ENCODE measurements around the gene EPHB4. TPM values are rescaled to one million over a fixed set of nuclear protein-coding genes. Genes with fewer than 3 reads are reported as not detected.
"Not testable (repeated sequence)": the region's sequence is repeated elsewhere in the genome, so short reads cannot be mapped to it uniquely, and the experiment has no call there.

EPHB4 gene
- total RNA-seq, 3 donors from 2014 or later: 31.2 to 42.4 (median 38.9) TPM

- Histone ChIP-seq H3K9me3 (no peaks in the 10 kb centered on the region), H3K36me3 (ENCODE audit: low read depth) (peaks cover 4% of the 10 kb centered on the region), H3K4me1 (ENCODE audit: low read depth) (peaks cover 5% of the 10 kb centered on the region), H3K4me3 (no peak overlapping the region)
- intact Hi-C loops (cut with DNase I, micrococcal nuclease): no loop called here
- peak in 1 of 3 donors; percentile 46 for DNase-seq
- TF ChIP-seq CTCF (IDR thresholded peaks at IDR 0.05): no peak
- ATAC-seq: no peak
Observed at GRCh38 chr7:100822236-100823139, 4.8 kb downstream of the EPHB4 start.

GRCh38 chr7:100819586-100819985 is 7.7 kb downstream of the EPHB4 start:
- Histone ChIP-seq H3K4me3 (no peak overlapping the region), H3K36me3 (ENCODE audit: low read depth) (peaks cover 4% of the 10 kb centered on the region), H3K9me3 (no peaks in the 10 kb centered on the region), H3K4me1 (ENCODE audit: low read depth) (no peaks in the 10 kb centered on the region)
- ATAC-seq (no peak), DNase-seq (peak in 2 of 3 donors; percentile 16 to 42)
- TF ChIP-seq CTCF (IDR thresholded peaks at IDR 0.05): no peak
- intact Hi-C loops (cut with DNase I, micrococcal nuclease): no loop called here

- Histone ChIP-seq H3K36me3 (ENCODE audit: low read depth) (peaks cover 4% of the 10 kb centered on the region), H3K4me1 (ENCODE audit: low read depth) (no peaks in the 10 kb centered on the region), H3K4me3 (no peak overlapping the region), H3K9me3 (no peaks in the 10 kb centered on the region)
- intact Hi-C loops (cut with DNase I, micrococcal nuclease): no loop called here
- no peak for TF ChIP-seq CTCF (IDR thresholded peaks at IDR 0.05)
- no peak for ATAC-seq
- peak in 1 of 3 donors; percentile 18 for DNase-seq
Observed at GRCh38 chr7:100818825-100819224, 8.5 kb downstream of the EPHB4 start.

- Histone ChIP-seq H3K9me3 (no peaks in the 10 kb centered on the region), H3K4me3 (no peak overlapping the region), H3K36me3 (ENCODE audit: low read depth) (peaks cover 4% of the 10 kb centered on the region), H3K4me1 (ENCODE audit: low read depth) (no peaks in the 10 kb centered on the region)
- TF ChIP-seq CTCF (IDR thresholded peaks at IDR 0.05): no peak
- no peak for ATAC-seq
- intact Hi-C loops (cut with DNase I, micrococcal nuclease): no loop called here
- peak in 2 of 3 donors; percentile 10 to 29 for DNase-seq
Observed at GRCh38 chr7:100818366-100818765, 9.0 kb downstream of the EPHB4 start.

- DNase-seq: peak in 1 of 3 donors; percentile 11
- Histone ChIP-seq H3K36me3 (ENCODE audit: low read depth) (peaks cover 2% of the 10 kb centered on the region), H3K4me1 (ENCODE audit: low read depth) (no peaks in the 10 kb centered on the region), H3K9me3 (no peaks in the 10 kb centered on the region), H3K4me3 (no peak overlapping the region)
- intact Hi-C loops (cut with DNase I, micrococcal nuclease): no loop called here
- no peak for ATAC-seq
- no peak for TF ChIP-seq CTCF (IDR thresholded peaks at IDR 0.05)
Observed at GRCh38 chr7:100817097-100817496, 10.2 kb downstream of the EPHB4 start.

GRCh38 chr7:100816515-100816914 is 10.8 kb downstream of the EPHB4 start:
- DNase-seq; H3K36me3 ChIP-seq (ENCODE audit: low read depth); H3K9me3 ChIP-seq; H3K4me1 ChIP-seq (ENCODE audit: low read depth); intact Hi-C loops (cut with DNase I, micrococcal nuclease); H3K4me3 ChIP-seq: not testable (repeated sequence)
- peak; percentile 38 for ATAC-seq
